K562 (cell line): ENCODE measurements around the gene FRA10AC1. TPM values are rescaled to one million over a fixed set of nuclear protein-coding genes. Genes with fewer than 3 reads are reported as not detected.

Source experiments
- CHD7 ChIP-seq: fragments of 200-600 bp; sonication (generic); IDR thresholded peaks from one replicate; pipeline ENCODE4 v1.6.1; 2012; ENCODE audit warnings: mild to moderate bottlenecking, low read depth, low read length, inconsistent platforms
- EZH2 ChIP-seq: IDR thresholded peaks from 2 replicates; pipeline ENCODE4 v1.6.1; 2012; ENCODE audit warnings: low read depth, mild to moderate bottlenecking, inconsistent platforms, low read length, borderline replicate concordance
- KDM1A ChIP-seq, 2 experiments: fragments of 450-650 bp; IDR thresholded peaks; 2 replicates each; pipeline ENCODE4 v1.6.1; 2016; ENCODE audit warnings: mild to moderate bottlenecking in 2 of 2
- MCM3 ChIP-seq: fragments of 450-650 bp; IDR thresholded peaks from 2 replicates; pipeline ENCODE4 v1.6.1; 2016
- NR4A1 ChIP-seq, 2 experiments: fragments of 250-450 bp in 1 of 2; fragments of 450-650 bp in 1 of 2; sonication (Bioruptor Pico) in 1 of 2; IDR thresholded peaks; 2 replicates each; pipeline versions ENCODE4 v1.4.0 to v1.6.1; 2016 to 2020; ENCODE audit warnings: mild to moderate bottlenecking in 2 of 2, missing compliant biosample characterization in 1 of 2, missing genetic modification characterization in 1 of 2, moderate library complexity in 1 of 2
- PHF8 ChIP-seq: fragments of 200-600 bp; sonication (generic); IDR thresholded peaks from 2 replicates; pipeline ENCODE4 v1.6.1; 2012; ENCODE audit warnings: mixed run types, mild to moderate bottlenecking, inconsistent platforms, low read length, moderate library complexity, borderline replicate concordance
- RBFOX2 ChIP-seq: fragments of 200-400 bp; formaldehyde crosslinking; IDR thresholded peaks from 2 replicates; pipeline ENCODE4 v1.6.1; 2017; ENCODE audit warnings: low read depth, mild to moderate bottlenecking, low read length, moderate library complexity
- SREBF2 ChIP-seq: sonication (generic); formaldehyde crosslinking; IDR thresholded peaks from 2 replicates; pipeline ENCODE4 v1.4.0; 2020; ENCODE audit warnings: mild to moderate bottlenecking, missing genetic modification reagents
- TOE1 ChIP-seq, 2 experiments: fragments of 450-650 bp in 1 of 2; sonication (generic) in 1 of 2; formaldehyde crosslinking in 1 of 2; IDR thresholded peaks; 2 replicates each; pipeline versions ENCODE4 v1.7.1 to v1.8.0; 2016 to 2022; ENCODE audit warnings: borderline replicate concordance in 2 of 2, mild to moderate bottlenecking in 2 of 2, antibody characterized with exemption in 1 of 2, inconsistent platforms in 1 of 2, low read depth in 1 of 2, missing genetic modification reagents in 1 of 2, moderate library complexity in 1 of 2
- TRIM24 ChIP-seq, 2 experiments: fragments of 450-650 bp; IDR thresholded peaks; 2 replicates each; pipeline ENCODE4 v1.6.1; 2016
- USF1 ChIP-seq: sonication (generic); formaldehyde crosslinking; IDR thresholded peaks from 2 replicates; pipeline ENCODE4 v1.9.0; 2022; ENCODE audit warnings: mild to moderate bottlenecking, missing genetic modification reagents
- XRCC3 ChIP-seq: fragments of 450-650 bp; IDR thresholded peaks from 2 replicates; pipeline ENCODE4 v1.6.1; 2017; ENCODE audit warnings: mild to moderate bottlenecking, moderate library complexity
- ZFP1 ChIP-seq: fragments of 450-650 bp; formaldehyde crosslinking; IDR thresholded peaks from 2 replicates; pipeline ENCODE4 v1.4.0; 2020; ENCODE audit warnings: mild to moderate bottlenecking, mixed read lengths
- ZNF134 ChIP-seq: fragments of 250-450 bp; sonication (Bioruptor Pico); conservative IDR thresholded peaks from 2 replicates; pipeline ENCODE4 v1.4.0; 2020
- ZNF239 ChIP-seq: fragments of 250-450 bp; sonication (Bioruptor Pico); IDR thresholded peaks from 2 replicates; pipeline ENCODE4 v1.4.0; 2020; ENCODE audit warnings: mild to moderate bottlenecking
- polyA plus RNA-seq, 8 experiments: library from polyadenylated mRNA; depleted of rRNA in 4 of 8; stranded (reverse) in 5 of 8; unstranded in 3 of 8; fragments of >200 nt; fragmentation: Nextera tagmentation in 2 of 8; fragmentation: Illumina TruSeq in 1 of 8; extraction: Ambion mirVana in 2 of 8; extraction: Trizol in 1 of 8; gene quantifications; 2 replicates each; pipeline versions ENCODE4 v1.2.1 to v1.2.3, GENCODE V29; 2011 to 2014; ENCODE audit warnings: inconsistent platforms in 1 of 8, missing spikeins in 1 of 8
- total RNA-seq, 7 experiments: library from RNA; depleted of rRNA in 6 of 7; stranded (reverse); fragments of >200 nt in 6 of 7; fragmentation: Illumina TruSeq in 2 of 7; extraction: Trizol in 2 of 7; gene quantifications; 2 replicates each; pipeline versions ENCODE4 v1.2.1 to v1.2.3, GENCODE V29; 2011 to 2021; ENCODE audit warnings: low replicate concordance in 1 of 7

FRA10AC1 gene
- total and polyA plus RNA-seq, 9 of the 15 experiments (the other 6 are each of a cell fraction or from before 2014, with no cell fraction given), result 4.4 to 11.8 (median 8.0) TPM

- TF ChIP-seq CHD7 (peak; percentile 71), EZH2 (no peak), NR4A1 (CRISPR knock-in tag; IDR thresholded peaks at IDR 0.05) (no peak), NR4A1 (tag; IDR thresholded peaks at IDR 0.05) (no peak), KDM1A (IDR thresholded peaks at IDR 0.05) (peak in 1 of 2 experiments; percentile 31; a peak in 1 of 4 replicates), TOE1 (IDR thresholded peaks at IDR 0.05; ENCODE audit: borderline replicate concordance) (peak; percentile 83), TOE1 (CRISPR knock-in tag; IDR thresholded peaks at IDR 0.05; ENCODE audit: borderline replicate concordance, low read depth) (no peak), MCM3 (no peak), ZNF239 (CRISPR knock-in tag) (peak; percentile 28; the same call in 1 of the 2 replicates), USF1 (peak; percentile 74), SREBF2 (CRISPR knock-in tag) (no peak), ZFP1 (CRISPR knock-in tag) (no peak), TRIM24 (IDR thresholded peaks at IDR 0.05) (peak in 1 of 2 experiments; percentile 99; a peak in 2 of 4 replicates), ZNF134 (CRISPR knock-in tag) (no peak), PHF8 (peak; percentile 78), RBFOX2 (peak; percentile 82), XRCC3 (no peak)
Measured at GRCh38 chr10:93702210-93703001, at the start of gene FRA10AC1 (continued).
